Activated B cell treated with CpG ODN at 0.5 μM for 24 hours (primary cell): ENCODE data around the gene CCDC97. TPM values are rescaled to one million over a fixed set of nuclear protein-coding genes. Genes with fewer than 3 reads are reported as not detected.
"Not testable (repeated sequence)": the region's sequence is repeated elsewhere in the genome, so short reads cannot be mapped to it uniquely, and the experiment has no call there.

Experiments
- ATAC-seq: fragments of 200-7000 bp; cut with Tn5 transposase; one replicate; pipeline ENCODE4 v1.10.0; 2021; ENCODE audit warnings: low read depth, mild to moderate bottlenecking, moderate library complexity
- CTCF ChIA-PET: fragments of 350-600 bp; sonication (Branson Sonifier 250); formaldehyde crosslinking; loops from one replicate; lab custom pipeline; 2021; ENCODE audit warnings: antibody characterized with exemption; lab: Charles Lee
- POLR2A ChIA-PET: fragments of 350-600 bp; sonication (Branson Sonifier 250); formaldehyde crosslinking; loops from one replicate; lab custom pipeline; 2021; ENCODE audit warnings: antibody characterized with exemption; lab: Charles Lee
- DNase-seq: peaks from one replicate; pipeline ENCODE4 v3.0.0; 2022
- H3K27ac Mint-ChIP-seq: one replicate; pipeline ENCODE4 v1.8.0; 2020; ENCODE audit warnings: mixed read lengths
- H3K27me3 Mint-ChIP-seq: one replicate; pipeline ENCODE4 v1.8.0; 2021; ENCODE audit warnings: mixed read lengths
- H3K36me3 Mint-ChIP-seq: one replicate; pipeline ENCODE4 v1.8.0; 2021; ENCODE audit warnings: low read depth, mixed read lengths
- H3K4me1 Mint-ChIP-seq: one replicate; pipeline ENCODE4 v1.8.0; 2021; ENCODE audit warnings: mixed read lengths
- H3K4me3 Mint-ChIP-seq: one replicate; pipeline ENCODE4 v1.8.0; 2020; ENCODE audit warnings: mild to moderate bottlenecking, mixed read lengths
- H3K9me3 Mint-ChIP-seq: one replicate; pipeline ENCODE4 v1.8.0; 2020; ENCODE audit warnings: mixed read lengths
- CTCF ChIP-seq: fragments of 200-600 bp; IDR thresholded peaks from one replicate; pipeline ENCODE4 v1.8.0; 2022; ENCODE audit warnings: antibody characterized with exemption, mild to moderate bottlenecking
- intact Hi-C: fragments of 100-400 bp; cut with micrococcal nuclease; formaldehyde crosslinking; loops from one replicate; pipeline ENCODE4 v1.15.1; 2024
- total RNA-seq: library from RNA; stranded (reverse); gene quantifications from 2 replicates; pipeline ENCODE4 v1.2.3, GENCODE V29; 2022

The CCDC97 gene
- total RNA-seq, 1 donor from 2014 or later: 65.3 TPM

- intact Hi-C loops: no loop called here
- Mint-ChIP-seq H3K9me3 (no peaks in the 10 kb centered on the region), H3K4me3 (no peak overlapping the region), H3K4me1 (no peaks in the 10 kb centered on the region), H3K36me3 (peaks cover 92% of the 10 kb centered on the region), H3K27me3 (no peaks in the 10 kb centered on the region), H3K27ac (no peak overlapping the region)
- ATAC-seq (no peak), DNase-seq (no peak)
- ChIA-PET POLR2A (interaction anchor here (1.0 kb wide), 1 partner anchor 9 kb away, joined by 3 read pairs; the partner anchor contains the start of gene HNRNPUL1), CTCF (no interaction called here)
- TF ChIP-seq CTCF: no peak
Observed at GRCh38 chr19:41273076-41273475, 36.9 kb upstream of the CCDC97 start.

DNA sequence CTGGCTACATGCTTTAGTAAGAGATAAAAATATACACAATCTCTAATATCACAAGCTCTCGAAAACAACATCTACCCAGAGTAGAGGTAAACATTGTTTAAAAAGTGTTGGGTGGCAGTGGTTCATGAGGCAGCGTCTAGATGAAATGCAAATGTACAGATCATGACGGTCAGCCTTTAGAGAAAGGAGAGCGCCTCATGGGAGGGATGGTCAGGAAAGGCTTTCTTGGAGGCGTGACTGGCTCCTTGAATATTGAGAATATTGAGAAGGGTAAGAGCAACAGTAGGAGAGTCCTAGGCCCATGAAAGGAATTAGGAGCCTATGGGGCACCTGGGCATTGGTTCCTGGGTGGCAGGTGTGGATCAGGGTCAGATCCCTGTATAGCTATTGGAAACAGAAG lies 35.2 kb upstream of the CCDC97 start:
- ChIA-PET POLR2A (no interaction called here), CTCF (no interaction called here)
- Mint-ChIP-seq H3K27ac (no peak overlapping the region), H3K4me1 (no peaks in the 10 kb centered on the region), H3K36me3 (peaks cover 93% of the 10 kb centered on the region), H3K27me3 (no peaks in the 10 kb centered on the region), H3K4me3 (no peak overlapping the region), H3K9me3 (no peaks in the 10 kb centered on the region)
- no peak for TF ChIP-seq CTCF
- DNase-seq: no peak
- ATAC-seq: no peak
- intact Hi-C loops: no loop called here

GRCh38 chr19:41276231-41276630 lies 33.7 kb upstream of the CCDC97 start:
- Mint-ChIP-seq H3K36me3 (peaks cover 96% of the 10 kb centered on the region), H3K9me3 (no peaks in the 10 kb centered on the region), H3K4me1 (no peaks in the 10 kb centered on the region), H3K27ac (no peak overlapping the region), H3K4me3 (no peak overlapping the region), H3K27me3 (no peaks in the 10 kb centered on the region)
- CTCF ChIA-PET: no interaction called here
- intact Hi-C loops: no loop called here
- DNase-seq (no peak), ATAC-seq (no peak)
- POLR2A ChIA-PET: no interaction called here
- TF ChIP-seq CTCF: no peak

- no peaks in the 10 kb centered on the region for H3K4me1 Mint-ChIP-seq
- no peaks in the 10 kb centered on the region for H3K9me3 Mint-ChIP-seq
- H3K4me3 Mint-ChIP-seq: no peak overlapping the region
- CTCF ChIA-PET: no interaction called here
- H3K27ac Mint-ChIP-seq: no peak overlapping the region
- H3K27me3 Mint-ChIP-seq: no peaks in the 10 kb centered on the region
- no peak for DNase-seq
- H3K36me3 Mint-ChIP-seq: peaks cover 87% of the 10 kb centered on the region
- TF ChIP-seq CTCF: no peak
- POLR2A ChIA-PET: no interaction called here
- ATAC-seq: no peak
- intact Hi-C loops: no loop called here
Observed at GRCh38 chr19:41278478-41278877, 31.5 kb upstream of the CCDC97 start.

DNA sequence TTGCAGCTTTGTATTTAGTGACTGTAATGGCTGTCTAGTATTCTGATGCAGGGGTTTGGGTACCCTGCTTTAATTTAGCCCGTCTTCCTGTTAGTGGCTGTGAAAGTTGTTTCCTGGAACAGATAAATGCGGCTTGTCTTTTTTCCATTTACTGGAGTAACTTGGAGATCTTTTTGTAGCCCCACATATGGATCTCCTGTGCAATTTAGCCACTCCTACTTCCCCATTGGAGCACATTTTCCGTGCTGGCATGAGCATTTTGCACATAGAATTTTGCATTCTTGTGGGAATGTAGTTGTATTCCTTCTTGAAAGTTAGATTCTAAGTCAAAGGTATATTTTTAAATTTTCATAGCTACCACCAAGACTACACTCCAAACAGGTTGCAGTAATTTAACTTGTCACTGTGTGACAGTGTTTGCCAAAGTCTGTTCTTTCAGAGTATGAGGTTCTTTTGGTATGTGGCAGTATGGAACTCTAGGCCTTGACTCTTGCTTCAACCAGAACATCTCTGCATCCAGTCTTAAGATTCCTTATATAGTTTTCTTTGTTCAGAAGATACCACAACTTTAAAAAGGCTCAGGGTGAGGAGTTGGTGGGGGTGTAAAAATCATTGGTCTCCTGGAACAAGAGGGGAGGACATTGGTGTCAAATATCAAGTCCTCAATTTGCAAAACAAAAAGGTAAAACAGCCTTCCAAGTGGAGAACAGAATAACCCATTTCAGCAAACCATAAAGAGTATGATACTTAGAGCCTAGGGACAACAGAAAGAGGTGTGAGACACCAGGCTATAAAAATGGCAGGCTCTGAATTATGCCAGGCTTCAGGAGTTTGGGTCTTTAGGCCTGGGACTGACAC lies 21.1 kb upstream of the CCDC97 start:
- Mint-ChIP-seq H3K4me1 (no peaks in the 10 kb centered on the region), H3K4me3 (no peak overlapping the region), H3K36me3 (peaks cover 83% of the 10 kb centered on the region), H3K9me3 (no peaks in the 10 kb centered on the region), H3K27me3 (no peaks in the 10 kb centered on the region), H3K27ac (no peak overlapping the region)
- no peak for ATAC-seq
- TF ChIP-seq CTCF: no peak
- POLR2A ChIA-PET: no interaction called here
- intact Hi-C loops: no loop called here
- CTCF ChIA-PET: interaction anchor here (1.7 kb wide), 1 partner anchor 19 kb away, joined by 3 read pairs; no protein-coding TSS in a partner anchor
- DNase-seq: no peak

DNA sequence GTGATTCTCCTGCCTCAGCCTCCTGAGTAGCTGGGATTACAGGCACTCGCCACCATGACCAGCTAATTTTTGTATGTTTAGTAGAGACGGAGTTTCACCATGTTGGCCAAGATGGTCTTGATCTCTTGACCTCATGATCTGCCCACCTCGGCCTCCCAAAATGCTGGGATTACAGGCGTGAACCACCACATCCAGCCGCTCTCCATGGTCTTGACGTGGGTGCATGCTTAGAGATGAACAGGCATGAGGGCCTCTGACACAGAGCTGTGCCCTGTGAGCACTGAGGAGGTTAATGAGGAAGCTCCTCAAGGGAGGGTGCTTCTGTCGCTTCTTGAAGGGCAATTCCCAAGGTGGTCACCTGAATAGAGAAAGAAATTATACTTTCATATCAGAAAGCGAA lies 20.2 kb upstream of the CCDC97 start:
- H3K27ac Mint-ChIP-seq, ATAC-seq, H3K4me3 Mint-ChIP-seq, H3K27me3 Mint-ChIP-seq, H3K9me3 Mint-ChIP-seq, H3K4me1 Mint-ChIP-seq, intact Hi-C loops, DNase-seq, CTCF ChIA-PET: not testable (repeated sequence)
- POLR2A ChIA-PET: interaction anchor here (0.6 kb wide), 1 partner anchor 53 kb away, joined by 3 read pairs; no protein-coding TSS in a partner anchor
- peaks cover 86% of the 10 kb centered on the region for H3K36me3 Mint-ChIP-seq
